Vagina (tissue), 2 donors: ENCODE results near the gene SLC16A9.

ENCODE experiments used
- POLR2A ChIP-seq, 2 donors: fragments of 450-650 bp; IDR thresholded peaks; one replicate each; pipeline ENCODE4 v1.6.1; 2017; ENCODE audit warnings: antibody characterized with exemption in 2 of 2, mild to moderate bottlenecking in 2 of 2, moderate library complexity in 2 of 2
- POLR2AphosphoS5 ChIP-seq, 2 donors: sonication (generic); formaldehyde crosslinking; IDR thresholded peaks; one replicate each; pipeline ENCODE4 v1.9.0; 2017; ENCODE audit warnings: antibody characterized with exemption in 2 of 2, mild to moderate bottlenecking in 2 of 2, low read depth in 1 of 2; ENCODE audit not compliant: insufficient read depth in 1 of 2
- TF ChIP-seq, protein P1 (sequence below), 3 experiments: fragments of 450-650 bp in 2 of 3; fragments of 200-600 bp in 1 of 3; sonication (generic) in 1 of 3; IDR thresholded peaks; one replicate each; pipeline ENCODE4 v1.5.1; 2017 to 2019; ENCODE audit warnings: antibody characterized with exemption in 3 of 3, mild to moderate bottlenecking in 2 of 3, moderate library complexity in 2 of 3

DNA sequence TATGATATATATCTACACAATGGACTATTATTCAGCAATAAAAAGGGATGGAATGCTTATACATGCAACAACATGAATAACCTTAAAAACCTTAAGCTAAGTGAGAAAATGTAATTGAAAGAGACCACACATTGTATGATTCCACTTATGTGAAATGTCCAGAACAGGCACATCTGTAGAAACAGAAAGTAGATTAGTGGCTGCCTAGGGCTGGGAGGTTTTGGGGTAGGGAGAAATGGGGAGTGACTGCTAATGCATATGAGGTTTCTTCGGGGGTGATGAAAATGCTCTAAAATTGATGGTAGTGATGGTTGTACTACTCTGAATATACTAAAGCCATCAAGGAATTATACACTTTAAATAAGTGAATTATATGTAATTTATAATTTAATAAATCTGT, 14.7 kb downstream of the SLC16A9 start:
- TF ChIP-seq, protein P1, sequence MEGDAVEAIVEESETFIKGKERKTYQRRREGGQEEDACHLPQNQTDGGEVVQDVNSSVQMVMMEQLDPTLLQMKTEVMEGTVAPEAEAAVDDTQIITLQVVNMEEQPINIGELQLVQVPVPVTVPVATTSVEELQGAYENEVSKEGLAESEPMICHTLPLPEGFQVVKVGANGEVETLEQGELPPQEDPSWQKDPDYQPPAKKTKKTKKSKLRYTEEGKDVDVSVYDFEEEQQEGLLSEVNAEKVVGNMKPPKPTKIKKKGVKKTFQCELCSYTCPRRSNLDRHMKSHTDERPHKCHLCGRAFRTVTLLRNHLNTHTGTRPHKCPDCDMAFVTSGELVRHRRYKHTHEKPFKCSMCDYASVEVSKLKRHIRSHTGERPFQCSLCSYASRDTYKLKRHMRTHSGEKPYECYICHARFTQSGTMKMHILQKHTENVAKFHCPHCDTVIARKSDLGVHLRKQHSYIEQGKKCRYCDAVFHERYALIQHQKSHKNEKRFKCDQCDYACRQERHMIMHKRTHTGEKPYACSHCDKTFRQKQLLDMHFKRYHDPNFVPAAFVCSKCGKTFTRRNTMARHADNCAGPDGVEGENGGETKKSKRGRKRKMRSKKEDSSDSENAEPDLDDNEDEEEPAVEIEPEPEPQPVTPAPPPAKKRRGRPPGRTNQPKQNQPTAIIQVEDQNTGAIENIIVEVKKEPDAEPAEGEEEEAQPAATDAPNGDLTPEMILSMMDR (IDR thresholded peaks at IDR 0.05) = no peak
- TF ChIP-seq POLR2AphosphoS5 (IDR thresholded peaks at IDR 0.05; ENCODE audit: insufficient read depth in 1 of 2, low read depth in 1 of 2) = no peak
- no peak for TF ChIP-seq POLR2A (IDR thresholded peaks at IDR 0.05)
